Measurements from ENCODE around the gene PCBP4.
A peak's percentile ranks its signal among the peaks of the same experiment; 100 is the strongest.

Gene PCBP4

DNA sequence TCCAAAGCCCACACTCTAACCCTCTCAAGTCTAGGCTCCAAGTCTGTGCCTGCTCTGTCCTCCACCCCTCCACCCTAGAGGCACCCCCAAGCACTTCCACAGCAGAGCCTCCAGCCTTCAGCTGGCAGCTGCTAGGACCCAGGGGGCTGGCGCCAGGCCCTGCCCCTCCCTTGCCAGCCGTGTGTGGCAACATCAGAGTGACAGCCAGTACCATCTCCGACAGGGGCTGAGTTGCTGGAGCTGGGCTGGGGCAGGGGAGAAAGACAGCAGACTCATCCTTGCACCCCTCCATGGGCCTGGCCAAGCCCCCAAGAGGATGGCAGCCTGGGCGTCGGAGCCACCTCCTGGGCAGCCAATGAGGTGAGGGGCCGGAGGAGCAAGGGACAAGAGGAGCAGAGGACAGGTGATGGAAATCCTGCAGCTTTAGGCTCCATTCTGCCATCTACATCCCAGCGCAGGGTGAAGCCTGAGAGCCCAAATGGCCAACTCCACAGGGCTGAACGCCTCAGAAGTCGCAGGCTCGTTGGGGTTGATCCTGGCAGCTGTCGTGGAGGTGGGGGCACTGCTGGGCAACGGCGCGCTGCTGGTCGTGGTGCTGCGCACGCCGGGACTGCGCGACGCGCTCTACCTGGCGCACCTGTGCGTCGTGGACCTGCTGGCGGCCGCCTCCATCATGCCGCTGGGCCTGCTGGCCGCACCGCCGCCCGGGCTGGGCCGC lies 11.9 kb downstream of the PCBP4 start, which contains the start of gene GPR62:
Gene GPR62 (plus strand): TSS at position 207 of the 718 bp plus-strand sequence. CDS start 272 bp downstream, at position 479.
- TF ChIP-seq, protein P1, sequence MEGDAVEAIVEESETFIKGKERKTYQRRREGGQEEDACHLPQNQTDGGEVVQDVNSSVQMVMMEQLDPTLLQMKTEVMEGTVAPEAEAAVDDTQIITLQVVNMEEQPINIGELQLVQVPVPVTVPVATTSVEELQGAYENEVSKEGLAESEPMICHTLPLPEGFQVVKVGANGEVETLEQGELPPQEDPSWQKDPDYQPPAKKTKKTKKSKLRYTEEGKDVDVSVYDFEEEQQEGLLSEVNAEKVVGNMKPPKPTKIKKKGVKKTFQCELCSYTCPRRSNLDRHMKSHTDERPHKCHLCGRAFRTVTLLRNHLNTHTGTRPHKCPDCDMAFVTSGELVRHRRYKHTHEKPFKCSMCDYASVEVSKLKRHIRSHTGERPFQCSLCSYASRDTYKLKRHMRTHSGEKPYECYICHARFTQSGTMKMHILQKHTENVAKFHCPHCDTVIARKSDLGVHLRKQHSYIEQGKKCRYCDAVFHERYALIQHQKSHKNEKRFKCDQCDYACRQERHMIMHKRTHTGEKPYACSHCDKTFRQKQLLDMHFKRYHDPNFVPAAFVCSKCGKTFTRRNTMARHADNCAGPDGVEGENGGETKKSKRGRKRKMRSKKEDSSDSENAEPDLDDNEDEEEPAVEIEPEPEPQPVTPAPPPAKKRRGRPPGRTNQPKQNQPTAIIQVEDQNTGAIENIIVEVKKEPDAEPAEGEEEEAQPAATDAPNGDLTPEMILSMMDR (IDR thresholded peaks at IDR 0.05; ENCODE audit: low read depth, low read length) = no peak
- no peak for DNase-seq (ENCODE audit: low read depth in 2 of 2)
- H3K4me3 ChIP-seq (replicated peaks in 1 of 2; ENCODE audit: low read depth in 2 of 2, low read length in 2 of 2) = no peak within 1 kb of the TSS

DNA sequence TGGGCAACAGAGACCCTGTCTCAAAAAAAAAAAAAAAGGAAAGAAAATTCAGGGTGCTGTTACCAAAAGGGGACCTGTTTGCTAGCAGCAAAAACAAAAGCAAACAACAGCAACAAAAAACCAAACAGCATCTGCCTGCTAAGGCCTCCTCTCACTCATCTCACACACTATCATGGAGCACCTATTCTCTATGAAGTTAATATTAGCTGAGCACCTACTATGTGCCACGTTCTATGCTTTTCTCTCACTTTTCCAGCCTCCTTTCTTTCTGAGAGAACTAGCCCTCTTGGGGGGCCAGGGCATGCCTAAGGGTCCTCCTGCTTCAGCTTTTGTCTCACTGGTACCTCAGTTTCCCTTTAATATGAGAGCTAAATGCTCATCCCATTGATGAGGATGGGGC lies 12.5 kb downstream of the PCBP4 start:
- TF ChIP-seq, protein P1 (IDR thresholded peaks at IDR 0.05; ENCODE audit: low read depth, low read length) = no peak
- DNase-seq (ENCODE audit: low read depth in 2 of 2) = no peak
- H3K4me3 ChIP-seq (replicated peaks in 1 of 2; ENCODE audit: low read depth in 2 of 2, low read length in 2 of 2) = no peak overlapping the region

DNA sequence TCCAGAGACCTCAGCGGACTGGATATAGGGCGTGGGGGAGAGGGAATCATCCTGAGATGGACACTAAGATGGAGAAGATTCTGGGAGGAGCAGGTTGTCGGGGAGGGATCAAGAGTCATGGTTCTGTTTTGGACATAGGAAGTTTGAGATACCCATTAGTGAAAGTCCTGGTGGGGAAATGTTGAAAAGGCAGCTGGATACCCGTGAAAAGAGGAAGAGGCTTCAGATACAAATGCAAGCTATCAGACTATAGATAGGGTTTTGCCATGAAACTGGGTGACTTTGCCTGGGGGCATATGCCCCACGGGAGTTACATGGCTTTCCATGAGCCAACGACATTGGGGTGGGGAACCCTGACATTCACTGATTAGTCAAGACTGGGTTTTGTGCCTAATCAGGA lies 13.1 kb downstream of the PCBP4 start:
- H3K4me3 ChIP-seq (replicated peaks in 1 of 2; ENCODE audit: low read depth in 2 of 2, low read length in 2 of 2) = no peak overlapping the region
- no peak for DNase-seq (ENCODE audit: low read depth in 2 of 2)
- TF ChIP-seq, protein P1 (IDR thresholded peaks at IDR 0.05; ENCODE audit: low read depth, low read length) = no peak

DNA sequence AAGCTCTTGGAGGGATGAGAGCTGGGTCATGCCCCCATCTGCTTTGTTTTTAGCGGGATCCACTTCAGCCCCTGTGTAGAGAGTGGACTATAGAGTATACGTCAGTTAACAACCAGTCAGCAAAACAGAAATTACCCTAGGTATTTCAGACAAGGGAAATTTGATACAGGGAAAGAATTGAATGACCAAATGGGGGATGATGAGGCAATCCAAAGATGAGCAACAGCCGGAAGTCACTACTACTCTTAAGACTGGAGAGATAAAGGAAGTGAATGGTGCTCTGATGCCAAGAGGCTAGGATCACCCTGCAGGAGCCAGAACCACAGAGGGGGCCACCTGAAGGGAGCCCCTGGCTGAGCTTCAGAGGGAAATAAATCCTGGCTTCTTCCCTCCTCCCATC lies 13.8 kb downstream of the PCBP4 start:
- TF ChIP-seq, protein P1 (IDR thresholded peaks at IDR 0.05; ENCODE audit: low read depth, low read length) = no peak
- H3K4me3 ChIP-seq (replicated peaks in 1 of 2; ENCODE audit: low read depth in 2 of 2, low read length in 2 of 2) = no peak overlapping the region
- peak; percentile 68 to 81 for DNase-seq (ENCODE audit: low read depth in 2 of 2)

DNA sequence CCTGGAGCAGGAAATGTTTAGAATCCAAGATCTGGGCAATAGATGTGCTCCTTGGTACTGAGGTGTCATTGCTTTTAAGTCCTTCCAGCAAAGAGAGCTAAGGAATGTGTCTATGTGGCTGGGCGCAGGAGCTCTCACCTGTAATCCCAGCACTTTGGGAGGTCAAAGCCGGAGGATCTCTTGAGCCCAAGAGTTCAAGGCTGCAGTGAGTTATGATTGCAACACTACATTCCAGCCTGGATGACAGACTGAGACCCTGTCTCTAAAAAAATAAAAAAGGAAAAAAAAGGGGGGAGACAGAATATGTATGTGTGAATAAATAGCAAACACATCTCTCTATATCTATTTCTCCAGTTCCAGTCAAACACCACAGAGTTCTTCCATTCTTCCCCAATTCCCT lies 16.4 kb downstream of the PCBP4 start:
- H3K4me3 ChIP-seq (replicated peaks in 1 of 2; ENCODE audit: low read depth in 2 of 2, low read length in 2 of 2) = no peak overlapping the region
- DNase-seq (ENCODE audit: low read depth in 2 of 2) = no peak
- TF ChIP-seq, protein P1 (IDR thresholded peaks at IDR 0.05; ENCODE audit: low read depth, low read length) = no peak

DNA sequence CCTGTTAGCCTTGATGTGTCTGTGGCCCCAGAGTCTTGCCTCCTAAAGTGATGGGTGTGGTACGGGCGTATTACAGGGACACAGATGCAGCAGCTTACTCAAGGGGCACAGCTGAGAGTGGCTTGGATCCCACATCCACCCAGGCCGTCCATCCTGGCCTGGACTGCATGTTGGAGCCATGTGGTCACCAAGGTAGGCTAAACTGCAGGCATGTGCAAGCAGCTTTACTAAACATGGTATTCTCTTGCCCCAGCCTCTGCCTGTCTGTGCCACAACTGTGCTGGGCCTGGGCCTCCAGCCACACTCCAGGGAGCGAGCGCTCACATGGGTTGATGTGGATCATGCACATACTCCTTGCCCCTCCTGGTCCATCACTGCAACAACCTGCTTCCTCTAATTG lies 18.1 kb downstream of the PCBP4 start:
- no peak for DNase-seq (ENCODE audit: low read depth in 2 of 2)
- TF ChIP-seq, protein P1 (IDR thresholded peaks at IDR 0.05; ENCODE audit: low read depth, low read length) = no peak
- H3K4me3 ChIP-seq (replicated peaks in 1 of 2; ENCODE audit: low read depth in 2 of 2, low read length in 2 of 2) = no peak overlapping the region
